ENCODE measurements around the gene SLC66A2.

The SLC66A2 gene

DNA sequence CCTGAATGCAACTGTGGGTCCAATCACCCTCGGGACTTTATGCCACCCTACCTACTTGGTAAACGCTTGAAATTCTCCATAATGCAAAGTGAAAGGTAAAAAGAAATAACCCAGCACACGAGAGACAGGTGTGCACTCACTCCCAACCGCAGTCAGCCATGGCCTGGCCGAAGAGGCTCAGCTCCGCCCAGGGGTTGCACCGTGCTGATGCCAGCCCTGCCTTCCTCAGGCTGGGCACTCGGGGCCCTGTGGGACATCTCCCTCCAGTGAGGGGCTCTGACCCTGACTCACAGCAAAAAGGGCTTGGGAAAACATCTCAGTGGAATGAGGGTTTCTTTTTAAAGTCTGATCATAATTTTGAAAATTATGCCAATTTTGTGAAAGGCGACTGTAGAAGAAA, 13.3 kb downstream of the SLC66A2 start:
- DNase-seq (ENCODE audit: low read depth, low spot score): no peak

DNA sequence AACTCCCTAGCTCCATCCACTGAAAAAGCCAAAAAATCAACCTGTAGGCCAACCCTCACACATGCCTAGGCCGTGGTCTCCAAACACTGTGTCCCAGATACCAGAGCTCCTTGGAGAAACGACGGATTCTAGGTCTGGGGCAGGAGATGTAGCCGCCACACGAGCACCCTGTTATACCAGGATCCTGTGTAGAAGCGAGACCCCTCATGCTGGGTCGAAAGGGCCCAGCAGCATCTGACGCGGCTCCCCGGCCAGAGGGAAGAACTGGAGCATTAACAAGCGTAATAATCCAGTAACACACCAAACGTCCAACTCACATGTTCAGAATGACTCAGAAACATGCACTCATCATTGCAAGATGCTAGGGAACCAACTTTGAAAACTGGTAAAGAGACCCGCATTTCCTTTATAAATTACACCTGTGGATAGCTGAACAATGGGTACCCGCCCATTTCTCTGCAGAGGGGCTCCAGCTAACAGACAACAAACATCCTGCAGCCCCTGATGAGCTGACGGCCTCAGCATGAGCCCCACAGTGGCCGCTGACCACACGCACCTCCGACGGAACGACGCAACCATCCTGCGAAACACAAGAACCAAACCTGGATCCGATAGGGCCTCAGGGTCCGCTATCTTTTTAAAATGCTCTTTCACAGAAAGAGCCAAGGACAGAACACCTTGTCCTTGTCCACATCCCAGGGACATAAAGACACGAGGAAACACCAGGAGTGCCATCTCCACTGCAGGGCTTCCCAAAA, 14.2 kb downstream of the SLC66A2 start:
- DNase-seq (ENCODE audit: low read depth, low spot score): no peak

DNA sequence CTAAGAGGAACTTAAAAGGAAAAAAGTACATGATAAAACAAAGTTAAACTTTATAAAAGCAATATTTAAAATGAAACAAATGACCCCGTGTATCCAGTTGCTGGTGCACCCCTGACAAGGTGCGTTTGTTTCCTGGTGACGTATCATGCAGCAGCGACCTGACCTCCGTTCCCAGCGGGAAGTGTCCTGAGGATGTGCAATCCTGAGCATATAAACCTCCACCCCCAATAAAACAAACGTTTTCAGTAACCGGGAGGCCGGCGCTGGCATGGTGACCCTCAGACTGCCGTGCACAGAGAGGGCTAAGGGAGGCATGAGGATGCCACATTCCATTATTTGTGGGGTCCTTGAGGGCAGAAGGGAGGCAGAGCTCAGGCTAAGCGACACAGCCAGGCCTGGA, 14.8 kb downstream of the SLC66A2 start:
- DNase-seq (ENCODE audit: low read depth, low spot score): no peak

DNA sequence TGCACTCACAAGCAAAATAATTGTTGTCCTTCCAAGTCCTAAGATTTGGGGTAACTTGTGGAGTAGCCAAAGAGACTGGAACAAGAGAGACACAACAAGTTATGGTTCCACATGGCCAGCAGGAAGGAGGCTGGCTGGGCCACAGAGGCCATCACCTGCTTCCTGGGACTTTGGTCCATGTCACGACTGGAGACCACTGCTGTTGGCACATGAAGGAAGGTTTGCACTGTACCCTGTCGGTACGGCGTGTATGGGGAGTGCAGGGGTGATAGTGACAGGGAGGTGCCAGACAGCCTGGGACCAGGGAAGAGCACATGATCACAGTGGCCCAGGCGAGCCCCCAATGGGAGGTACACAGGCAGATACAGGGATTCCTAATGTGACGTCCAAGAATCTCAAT, 15.5 kb downstream of the SLC66A2 start:
- no peak for DNase-seq (ENCODE audit: low read depth, low spot score)

DNA sequence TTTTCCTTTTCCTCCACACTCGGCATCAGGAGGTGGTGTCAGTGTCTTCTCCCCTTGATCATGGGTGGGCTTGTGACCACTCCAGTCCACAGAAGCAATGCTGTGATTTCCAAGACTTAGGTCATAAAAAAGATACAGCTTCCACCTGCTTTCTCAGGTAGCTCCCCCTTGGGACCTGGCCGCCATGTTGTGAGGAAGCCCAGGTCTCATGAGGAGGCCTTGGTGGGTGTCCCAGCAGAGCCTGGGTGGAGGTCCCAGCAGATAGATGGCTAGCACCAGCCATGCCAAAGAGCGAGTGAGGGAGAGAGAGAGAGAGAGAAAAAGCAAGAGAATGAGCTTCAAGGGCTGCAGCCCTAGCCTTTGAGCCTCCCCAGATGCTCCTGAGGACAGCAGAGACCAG, 16.0 kb downstream of the SLC66A2 start:
- no peak for DNase-seq (ENCODE audit: low read depth, low spot score)

DNA sequence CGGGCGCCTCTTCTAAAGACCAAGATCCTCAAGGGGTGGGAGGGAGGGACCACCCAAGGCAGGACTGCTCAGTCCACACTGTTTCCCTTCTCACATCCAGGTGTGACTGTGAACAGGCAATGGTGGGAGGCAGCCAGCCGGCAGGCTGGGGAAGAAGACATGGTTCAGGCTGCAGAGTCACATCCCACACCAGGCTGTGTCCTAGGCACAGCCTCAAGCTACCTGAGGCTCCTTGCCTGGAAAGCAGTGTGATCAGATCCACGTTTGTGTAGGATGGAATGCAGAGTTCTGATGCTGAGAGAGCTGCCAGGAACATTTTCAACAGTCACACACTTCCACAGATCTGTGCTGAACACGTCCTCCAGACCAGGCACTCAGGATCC, 16.4 kb downstream of the SLC66A2 start:
- no peak for DNase-seq (ENCODE audit: low read depth, low spot score)

DNA sequence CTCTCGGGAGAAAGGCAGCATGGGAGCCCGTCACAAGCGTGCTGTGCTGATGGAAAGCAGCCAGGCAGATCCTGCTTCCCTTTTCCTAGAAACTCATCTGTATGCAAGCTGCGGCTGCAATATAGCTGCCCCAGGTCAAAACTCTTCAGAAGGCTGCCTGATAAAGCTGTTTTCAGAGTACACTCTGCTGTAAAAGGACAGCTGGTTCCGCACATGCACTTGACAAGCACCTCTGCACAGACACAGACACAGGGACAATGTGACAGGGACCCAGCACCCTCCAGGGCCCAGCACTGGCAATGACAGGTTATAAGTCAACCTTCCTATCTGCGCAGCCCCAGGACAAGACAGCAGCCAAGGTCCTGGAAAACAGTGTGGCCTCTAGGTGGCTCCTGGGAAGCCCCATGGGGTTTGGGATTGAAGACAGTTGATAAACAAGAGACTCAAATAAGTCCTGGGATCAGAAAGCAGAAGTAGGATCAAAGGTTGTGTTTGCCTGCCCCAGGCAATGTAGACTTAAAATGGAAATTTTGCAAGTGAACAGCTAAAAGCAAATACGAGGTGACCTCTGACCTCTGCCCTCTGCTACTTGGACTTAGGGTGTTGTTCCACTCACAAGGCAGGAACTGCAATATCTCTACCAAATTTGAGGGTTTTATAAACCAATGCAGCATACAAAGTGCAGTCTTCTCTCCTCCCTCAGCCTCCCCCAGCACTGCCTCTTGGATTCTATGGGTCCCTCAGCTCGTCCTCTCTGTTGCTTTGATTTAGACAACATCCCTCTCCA, 16.9 kb downstream of the SLC66A2 start:
- DNase-seq (ENCODE audit: low read depth, low spot score): no peak

DNA sequence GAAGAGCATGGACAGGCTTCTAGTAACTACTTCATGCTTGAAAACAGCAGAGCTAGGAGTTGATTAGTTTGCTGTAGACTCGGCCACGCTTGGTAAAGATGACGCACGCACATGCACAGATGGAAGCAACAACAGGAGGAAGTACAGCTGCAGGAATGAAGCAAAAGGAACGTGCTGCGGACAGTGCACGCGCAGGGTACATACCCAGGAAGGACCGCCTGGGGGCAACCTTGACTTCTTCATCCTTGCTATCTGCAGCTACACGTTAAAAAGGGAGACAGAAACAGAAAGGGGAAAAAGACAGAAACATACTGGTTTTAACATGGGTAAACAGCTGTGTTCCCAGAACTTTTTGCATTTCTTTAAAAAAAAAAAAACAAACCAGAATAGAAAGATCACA, 17.7 kb downstream of the SLC66A2 start:
- no peak for DNase-seq (ENCODE audit: low read depth, low spot score)

DNA sequence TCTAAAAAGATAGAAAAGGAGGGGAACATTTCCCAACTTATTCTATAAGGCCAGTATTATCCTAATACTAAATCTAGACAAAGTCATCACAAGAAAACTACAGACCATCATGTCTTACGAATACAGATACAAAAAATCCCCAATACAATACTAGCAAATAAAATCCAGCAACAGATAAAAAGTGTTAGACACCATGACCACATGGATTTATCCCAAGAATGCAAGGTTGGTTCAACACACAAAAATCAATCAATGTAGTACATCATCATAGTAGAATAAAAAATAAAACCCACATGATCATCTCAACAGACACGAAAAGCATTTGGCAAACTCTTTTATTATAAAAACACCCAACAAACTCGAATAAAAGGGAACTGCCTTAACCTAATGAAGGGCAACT, 18.5 kb downstream of the SLC66A2 start:
- no peak for DNase-seq (ENCODE audit: low read depth, low spot score)

DNA sequence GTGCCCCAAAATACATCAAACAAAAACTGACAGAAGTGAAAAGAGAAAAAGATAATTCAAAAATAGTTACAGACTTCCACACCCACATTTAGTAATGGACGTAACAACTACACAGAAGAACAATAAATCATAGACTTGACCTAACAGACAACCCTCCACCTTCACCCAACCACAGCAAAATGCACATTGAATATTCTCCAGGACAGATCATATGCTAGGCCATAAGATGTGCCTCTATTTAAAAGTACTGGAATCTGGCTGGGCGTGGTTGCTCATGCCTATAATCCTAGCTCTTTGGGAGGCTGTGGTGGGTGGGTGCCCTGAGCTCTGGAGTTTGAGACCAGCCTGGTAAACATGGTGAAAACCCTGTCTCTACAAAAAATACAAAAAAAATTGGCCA, 20.0 kb downstream of the SLC66A2 start:
- DNase-seq (ENCODE audit: low read depth, low spot score): no peak

DNA sequence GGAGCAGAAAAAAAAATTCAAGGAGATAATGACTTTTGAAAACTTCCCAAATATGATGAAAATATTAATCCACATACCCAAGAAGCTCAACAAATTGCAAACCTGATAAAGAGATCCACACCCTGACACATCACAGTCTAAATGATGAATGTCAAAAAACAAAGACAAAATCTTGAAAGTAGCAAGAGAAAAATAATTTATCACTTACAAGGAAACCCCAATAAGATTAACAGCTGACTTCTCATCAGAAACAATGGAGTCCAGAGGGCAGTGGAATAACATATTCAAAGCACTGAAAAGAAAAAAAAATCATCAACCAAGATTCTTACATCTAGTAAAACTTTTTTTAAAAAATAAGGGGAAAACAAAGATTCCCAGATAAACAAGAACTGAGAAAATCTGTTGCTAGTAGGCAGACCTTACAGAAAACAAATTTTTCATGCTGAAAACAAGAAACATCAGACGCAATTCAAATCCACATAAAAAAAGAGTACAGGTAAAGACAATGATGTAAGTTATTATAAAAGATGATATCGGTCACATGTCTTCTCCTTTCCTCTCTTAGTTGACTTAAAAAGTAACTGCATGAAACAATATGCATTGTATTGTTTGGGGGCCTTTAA, 21.3 kb downstream of the SLC66A2 start:
- DNase-seq (ENCODE audit: low read depth, low spot score): no peak

DNA sequence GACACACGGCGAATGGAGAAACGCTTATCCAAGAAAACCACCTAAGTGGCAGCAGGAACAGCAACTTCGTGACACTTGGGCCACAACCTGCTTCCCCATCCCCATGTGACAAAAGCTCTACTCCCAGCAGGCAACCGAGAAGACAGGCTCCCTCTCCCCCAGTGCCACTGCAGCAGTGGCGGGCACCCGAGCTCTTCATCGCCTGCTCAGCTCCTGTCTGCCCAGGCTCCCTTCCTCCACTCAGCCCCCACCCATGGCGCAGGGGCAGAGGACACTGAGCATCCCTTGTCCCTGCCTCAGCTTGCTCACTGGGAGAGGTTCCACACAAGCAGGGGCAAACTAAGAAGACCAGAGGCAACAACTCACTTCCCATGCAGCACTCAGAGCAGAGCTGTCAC, 22.9 kb downstream of the SLC66A2 start:
- no peak for DNase-seq (ENCODE audit: low read depth, low spot score)

DNA sequence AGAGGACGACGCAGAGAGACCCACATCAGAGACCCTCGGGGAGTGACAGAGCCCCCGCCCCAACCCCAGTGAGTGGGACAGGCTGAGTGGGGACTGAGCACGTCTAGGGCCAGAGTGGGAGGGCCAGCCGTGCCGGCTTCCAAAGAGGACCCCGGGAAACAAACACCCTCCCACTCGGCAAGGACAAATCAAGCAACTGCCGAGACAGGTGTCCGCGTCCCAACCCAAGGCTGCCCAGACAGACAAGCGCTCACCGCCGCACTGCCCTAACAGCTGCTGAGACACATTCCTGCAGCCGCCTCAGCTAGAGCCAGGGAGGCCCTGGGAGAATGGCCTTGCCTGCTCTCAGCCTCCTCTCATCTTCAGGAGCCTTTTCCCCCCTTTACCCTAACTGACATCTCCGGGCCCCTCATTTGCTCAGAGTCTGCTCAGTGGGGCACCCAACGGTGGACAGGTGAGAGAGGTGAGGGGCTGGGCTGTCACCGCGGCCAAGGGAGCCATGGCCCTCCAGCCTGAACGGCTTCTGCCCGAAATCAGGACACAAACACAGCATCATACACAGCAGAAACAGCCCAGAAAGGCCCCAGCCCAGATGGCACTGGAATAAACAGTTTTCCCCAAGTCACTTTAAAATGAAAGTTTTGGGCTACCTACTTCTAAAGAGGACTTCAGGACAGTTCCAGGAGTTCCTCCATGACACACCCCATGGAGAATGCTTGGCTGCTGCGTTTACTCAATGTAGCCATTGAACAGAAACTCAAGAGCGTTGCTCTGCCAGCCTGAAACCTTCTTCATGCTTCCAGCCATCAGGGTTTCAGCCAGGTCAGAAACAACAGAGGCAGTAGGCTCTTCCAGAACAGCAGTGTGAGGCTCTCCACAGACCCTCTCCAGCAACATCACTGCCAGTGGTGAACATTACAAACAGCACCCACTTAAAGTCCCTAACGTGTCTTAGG, 23.6 kb downstream of the SLC66A2 start:
- no peak for DNase-seq (ENCODE audit: low read depth, low spot score)

DNA sequence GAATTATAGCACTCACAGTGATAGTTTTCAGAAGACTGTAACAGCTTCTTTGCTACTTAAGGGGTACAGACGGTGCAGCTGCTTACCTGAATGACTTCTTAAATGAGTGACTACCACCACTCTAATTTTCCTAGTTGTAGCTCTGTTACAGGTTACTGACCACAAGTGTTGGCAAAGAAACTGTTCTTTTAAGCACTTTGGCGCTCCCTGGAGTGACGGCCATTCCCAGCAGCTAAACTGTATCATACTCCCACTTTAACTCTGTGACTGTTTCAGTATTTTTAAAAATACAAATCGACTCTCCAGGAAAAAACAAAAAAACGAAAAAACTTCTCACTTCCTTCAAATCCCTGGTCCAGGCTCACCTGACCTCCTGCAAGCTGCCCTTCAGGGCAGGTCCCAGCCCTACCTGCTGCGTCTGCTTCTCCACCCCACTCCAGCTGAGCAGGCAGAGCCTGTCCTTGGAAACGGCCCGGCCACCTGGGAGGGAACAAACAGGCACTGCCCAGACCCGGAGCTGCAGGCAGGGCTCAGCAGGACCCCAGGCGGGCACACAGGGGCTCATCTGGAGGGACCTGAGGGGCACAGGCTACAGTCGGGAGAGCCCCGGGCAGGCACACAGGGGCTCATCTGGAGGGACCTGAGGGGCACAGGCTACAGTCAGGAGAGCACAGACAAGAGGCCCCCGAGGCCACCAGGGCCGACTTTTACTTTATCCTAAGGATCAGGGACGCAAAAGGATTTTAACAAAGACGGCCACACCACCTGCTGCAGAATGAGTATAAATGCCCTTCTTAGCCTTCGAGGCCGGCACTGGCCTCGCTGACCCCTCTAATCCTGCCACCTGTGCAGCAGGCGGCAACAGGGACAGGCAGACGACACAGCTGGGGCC, 24.5 kb downstream of the SLC66A2 start:
- DNase-seq (ENCODE audit: low read depth, low spot score): peak; percentile 14

DNA sequence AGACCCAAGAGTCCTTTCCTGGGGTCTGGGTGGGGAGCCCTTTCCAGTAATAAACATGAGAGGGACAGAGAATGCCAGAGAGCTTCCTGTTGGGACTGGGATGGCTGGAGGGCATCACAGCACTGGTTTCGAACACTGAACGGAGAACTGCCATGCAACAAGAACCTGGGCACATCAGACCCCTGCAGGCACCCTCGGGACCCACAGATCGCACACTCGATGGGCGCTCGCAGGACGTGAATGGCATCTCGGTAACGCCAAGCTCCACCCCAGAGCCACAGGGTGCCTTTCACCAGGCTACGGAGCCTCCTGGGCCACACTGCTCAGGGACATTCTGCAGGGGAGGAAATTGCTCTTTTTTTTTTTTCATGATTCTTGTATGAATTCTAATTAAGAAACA, 25.1 kb downstream of the SLC66A2 start:
- no peak for DNase-seq (ENCODE audit: low read depth, low spot score)

DNA sequence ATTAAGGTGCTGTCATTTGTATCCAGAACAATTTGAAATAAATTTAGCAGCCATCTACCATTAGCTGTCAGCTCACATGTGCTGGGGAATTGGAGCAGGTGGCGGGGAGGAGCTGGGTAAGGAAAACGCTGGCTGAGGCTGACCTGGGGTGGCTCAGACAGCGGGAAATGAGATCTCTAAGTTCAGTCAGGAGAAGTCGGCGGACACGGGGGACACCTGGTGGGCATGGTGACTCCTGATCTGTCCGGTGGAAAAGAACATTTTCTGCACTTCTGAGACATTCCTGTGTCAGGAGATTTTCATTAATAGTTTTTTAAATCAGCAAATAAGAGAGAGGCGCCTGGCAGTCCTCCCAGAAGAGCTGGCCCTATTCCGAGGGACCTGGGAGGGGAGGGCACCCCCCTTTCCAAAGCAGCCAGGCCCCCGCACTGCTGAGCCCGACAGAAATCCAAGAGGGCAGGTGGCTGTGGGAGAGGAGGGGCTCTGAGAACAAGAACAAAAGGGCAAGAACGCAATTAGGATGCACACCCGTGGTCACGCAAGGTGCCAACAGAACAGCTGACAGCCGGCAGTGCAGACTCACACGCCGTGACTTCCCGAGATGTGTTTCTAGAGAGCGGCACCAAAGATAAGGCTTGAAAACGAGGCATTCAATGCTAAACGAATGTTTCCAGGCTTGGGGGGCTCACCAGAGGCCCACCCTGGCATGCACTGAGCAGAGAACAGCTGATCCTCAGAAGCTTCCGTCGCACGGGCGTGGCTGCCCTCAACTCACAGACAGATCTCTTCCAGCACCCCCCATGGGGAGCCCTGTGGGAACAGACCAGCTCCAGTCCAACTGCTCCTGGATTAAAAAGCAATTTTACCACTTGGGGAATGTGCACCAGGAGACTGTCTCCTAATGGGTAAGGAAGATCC, 26.4 kb downstream of the SLC66A2 start:
- peak; percentile 42 for DNase-seq (ENCODE audit: low read depth, low spot score)

DNA sequence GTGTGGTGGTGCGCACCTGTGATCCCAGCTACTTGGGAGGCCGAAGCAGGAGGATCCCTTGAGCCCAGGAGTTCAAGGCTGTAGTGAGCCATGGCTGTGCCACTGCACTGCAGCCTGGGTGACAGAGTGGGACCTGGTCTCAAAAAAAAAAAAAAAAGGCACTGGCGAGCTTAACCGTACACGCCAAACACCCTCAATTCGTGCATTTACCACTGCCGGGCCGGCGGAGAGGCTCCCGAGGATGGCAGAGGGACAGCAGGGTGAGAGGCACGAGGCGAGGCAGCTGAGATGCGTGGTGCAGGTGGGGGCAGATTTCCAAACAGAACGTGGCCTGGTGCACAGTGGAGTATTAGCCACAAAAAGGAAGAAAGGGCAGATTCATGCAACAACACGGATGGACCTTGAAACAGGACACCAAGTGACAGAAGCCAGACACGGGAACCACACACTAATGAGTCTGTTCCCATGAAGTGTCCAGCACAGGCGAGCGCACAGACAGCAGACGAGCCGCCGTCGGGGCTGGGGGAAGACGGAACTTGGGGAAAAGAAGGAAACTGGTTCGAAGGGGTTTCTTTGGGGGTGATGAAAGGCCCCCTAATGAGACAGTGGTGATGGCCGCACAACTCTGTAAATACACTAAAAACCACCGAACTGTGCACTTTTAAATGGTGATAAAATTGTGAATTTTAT, 27.4 kb downstream of the SLC66A2 start:
- no peak for DNase-seq (ENCODE audit: low read depth, low spot score)

DNA sequence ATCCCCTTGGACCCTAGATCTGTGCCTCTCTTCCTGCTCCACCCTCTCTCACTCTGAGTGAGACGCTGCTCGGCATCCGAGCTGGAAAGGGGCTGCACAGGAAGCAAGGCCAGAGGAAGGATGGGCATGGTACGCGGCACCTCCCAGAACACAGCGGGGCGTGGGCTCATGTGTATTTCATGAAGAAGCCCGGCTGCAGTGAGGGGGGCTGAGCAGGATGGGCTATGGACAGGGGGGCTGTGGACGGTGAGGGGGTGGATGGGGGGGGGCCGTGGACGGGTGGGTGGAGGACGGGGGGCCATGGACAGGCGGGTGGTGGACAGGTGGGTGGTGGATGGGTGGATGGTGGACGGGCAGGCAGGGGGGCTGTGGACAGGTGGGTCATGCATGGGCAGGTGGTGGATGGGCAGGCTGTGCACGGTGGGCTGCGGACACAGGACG, 28.5 kb downstream of the SLC66A2 start:
- no peak for DNase-seq (ENCODE audit: low read depth, low spot score)

Data from astrocyte of the hippocampus (primary cell).